Measurements from ENCODE around the gene SLC35G1.

SLC35G1 gene

DNA sequence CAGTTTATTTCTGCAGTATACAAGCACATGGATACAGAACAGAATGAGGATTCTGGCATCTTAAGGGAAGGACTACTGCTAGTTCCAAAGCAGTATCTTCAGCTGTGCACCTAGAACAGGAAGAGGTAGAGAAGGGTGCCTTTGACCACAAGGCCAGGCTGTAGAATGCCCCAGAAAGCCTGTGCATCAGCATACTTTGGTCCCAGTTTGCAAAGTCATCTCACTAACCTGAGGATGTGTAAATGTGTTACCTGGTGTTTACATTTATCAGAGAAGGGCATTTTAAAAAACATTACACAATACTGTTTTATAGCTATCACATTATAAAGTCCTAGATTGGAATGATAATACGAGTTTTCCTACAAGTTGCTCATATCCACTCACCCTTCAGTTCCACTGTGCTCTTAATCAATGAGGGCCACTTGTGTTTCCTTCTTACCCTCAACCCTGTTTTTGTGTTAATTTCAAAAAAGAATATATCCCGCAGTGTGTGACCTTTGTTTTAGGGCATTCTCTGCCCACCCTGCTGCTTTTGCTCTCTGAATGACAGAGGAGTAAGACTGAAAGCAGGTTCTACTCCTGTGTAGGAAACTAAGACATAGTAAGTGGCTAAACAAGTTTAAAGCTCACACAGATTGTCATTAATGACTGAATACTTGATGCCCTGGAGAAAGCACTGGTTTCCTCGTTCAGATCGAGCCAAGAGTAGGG is 3.4 kb downstream of the SLC35G1 start:
- H3K36me3 ChIP-seq (ENCODE audit: insufficient read depth, low read depth, low read length) = peaks cover 8% of the 10 kb centered on the region
- H3K4me3 ChIP-seq (ENCODE audit: low read length) = peak overlapping the region; percentile 33; the same call in 1 of the 2 replicates
- no peaks in the 10 kb centered on the region for H3K9me3 ChIP-seq (ENCODE audit: insufficient read depth, low read depth, low read length)
- H3K4me1 ChIP-seq (ENCODE audit: insufficient read depth, low read length) = peaks cover 16% of the 10 kb centered on the region; the same call in 1 of the 2 replicates
- H3K27ac ChIP-seq (ENCODE audit: low read length) = no peak overlapping the region
- no peak overlapping the region for H3K9ac ChIP-seq (ENCODE audit: low read depth, low read length)
- H3K27me3 ChIP-seq (ENCODE audit: insufficient read depth, low read length) = peaks cover 28% of the 10 kb centered on the region

DNA sequence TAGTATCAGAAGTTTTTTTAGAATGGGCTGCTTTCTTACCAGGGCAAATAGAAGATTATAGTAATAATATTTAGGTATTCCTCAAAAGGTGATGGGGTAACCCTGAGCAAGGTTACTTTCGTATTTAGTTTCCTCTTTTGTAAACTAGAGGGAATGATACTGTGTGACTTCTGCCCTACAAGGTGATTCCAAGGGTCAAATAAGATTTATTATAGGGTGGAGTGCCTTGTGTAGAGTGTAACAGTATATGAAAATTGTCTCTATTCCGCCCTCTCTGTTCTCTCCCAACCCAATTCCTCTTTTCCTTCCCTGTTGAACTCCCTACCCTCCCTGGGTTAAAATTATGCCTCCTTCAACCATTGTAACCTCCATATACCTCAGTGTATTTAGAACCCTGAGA is 5.3 kb downstream of the SLC35G1 start:
- H3K9me3 ChIP-seq (ENCODE audit: insufficient read depth, low read depth, low read length) = no peaks in the 10 kb centered on the region
- H3K9ac ChIP-seq (ENCODE audit: low read depth, low read length) = no peak overlapping the region
- peaks cover 17% of the 10 kb centered on the region for H3K27me3 ChIP-seq (ENCODE audit: insufficient read depth, low read length)
- H3K4me1 ChIP-seq (ENCODE audit: insufficient read depth, low read length) = peaks cover 16% of the 10 kb centered on the region; the same call in 1 of the 2 replicates
- H3K4me3 ChIP-seq (ENCODE audit: low read length) = no peak overlapping the region
- H3K36me3 ChIP-seq (ENCODE audit: insufficient read depth, low read depth, low read length) = peaks cover 8% of the 10 kb centered on the region
- no peak overlapping the region for H3K27ac ChIP-seq (ENCODE audit: low read length)

DNA sequence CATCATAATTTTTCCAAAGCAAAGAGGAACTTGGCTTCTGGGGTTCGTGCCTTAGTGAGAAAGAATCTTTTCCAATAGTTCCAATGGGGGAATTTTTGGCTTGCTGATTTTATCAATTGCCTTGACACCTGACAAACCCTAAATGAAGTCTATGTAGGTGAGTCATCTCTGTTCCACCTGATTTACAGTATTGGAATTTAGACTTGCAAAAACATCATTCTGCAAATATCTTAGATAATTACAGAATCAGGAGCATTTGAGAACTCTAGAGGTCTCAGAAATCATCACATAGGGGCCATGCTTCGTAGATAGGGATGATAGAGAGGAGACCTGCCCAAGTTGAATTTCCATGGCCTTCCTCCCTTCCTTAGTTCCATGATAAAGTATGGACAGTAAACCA is 9.3 kb downstream of the SLC35G1 start:
- Histone ChIP-seq H3K27ac (ENCODE audit: low read length) (no peak overlapping the region), H3K4me1 (ENCODE audit: insufficient read depth, low read length) (no peaks in the 10 kb centered on the region; the same call in 1 of the 2 replicates), H3K4me3 (ENCODE audit: low read length) (no peak overlapping the region), H3K27me3 (ENCODE audit: insufficient read depth, low read length) (no peaks in the 10 kb centered on the region), H3K9me3 (ENCODE audit: insufficient read depth, low read depth, low read length) (no peaks in the 10 kb centered on the region), H3K36me3 (ENCODE audit: insufficient read depth, low read depth, low read length) (peaks cover 16% of the 10 kb centered on the region), H3K9ac (ENCODE audit: low read depth, low read length) (no peak overlapping the region)

- Histone ChIP-seq H3K4me3 (ENCODE audit: low read length) (no peak overlapping the region), H3K36me3 (ENCODE audit: insufficient read depth, low read depth, low read length) (peaks cover 16% of the 10 kb centered on the region), H3K27me3 (ENCODE audit: insufficient read depth, low read length) (no peaks in the 10 kb centered on the region), H3K4me1 (ENCODE audit: insufficient read depth, low read length) (no peaks in the 10 kb centered on the region), H3K9me3 (ENCODE audit: insufficient read depth, low read depth, low read length) (no peaks in the 10 kb centered on the region), H3K27ac (ENCODE audit: low read length) (no peak overlapping the region), H3K9ac (ENCODE audit: low read depth, low read length) (no peak overlapping the region)
These were observed 11.1 kb downstream of the SLC35G1 start for GRCh38 chr10:93904901-93905300.

GRCh38 chr10:93907059-93907458 is 13.3 kb downstream of the SLC35G1 start:
- no peak overlapping the region for H3K4me3 ChIP-seq (ENCODE audit: low read length)
- H3K27me3 ChIP-seq (ENCODE audit: insufficient read depth, low read length) = no peaks in the 10 kb centered on the region
- H3K9ac ChIP-seq (ENCODE audit: low read depth, low read length) = no peak overlapping the region
- peaks cover 7% of the 10 kb centered on the region for H3K36me3 ChIP-seq (ENCODE audit: insufficient read depth, low read depth, low read length)
- no peaks in the 10 kb centered on the region for H3K4me1 ChIP-seq (ENCODE audit: insufficient read depth, low read length)
- no peaks in the 10 kb centered on the region for H3K9me3 ChIP-seq (ENCODE audit: insufficient read depth, low read depth, low read length)
- H3K27ac ChIP-seq (ENCODE audit: low read length) = no peak overlapping the region

DNA sequence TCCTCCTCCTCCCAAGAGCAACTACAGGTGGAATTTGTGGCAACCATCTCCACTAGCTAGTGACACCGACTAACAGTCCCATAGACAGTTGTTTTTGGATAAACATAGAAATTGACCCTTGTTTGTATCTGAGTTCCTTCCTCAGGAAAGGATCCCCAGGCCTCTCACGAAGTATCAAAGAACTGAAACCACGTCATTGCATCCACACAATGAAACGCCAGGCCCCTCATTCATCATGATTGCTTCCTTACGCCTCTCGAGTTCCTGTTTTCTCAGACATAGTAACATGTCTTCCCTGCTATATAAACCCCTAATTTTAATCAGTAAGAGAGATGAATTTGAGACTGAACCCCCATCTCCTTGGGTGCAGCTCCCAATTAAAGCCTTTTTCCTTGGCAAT is 18.1 kb downstream of the SLC35G1 start:
- Histone ChIP-seq H3K9me3 (ENCODE audit: insufficient read depth, low read depth, low read length) (no peaks in the 10 kb centered on the region), H3K36me3 (ENCODE audit: insufficient read depth, low read depth, low read length) (peaks cover 6% of the 10 kb centered on the region), H3K27me3 (ENCODE audit: insufficient read depth, low read length) (no peaks in the 10 kb centered on the region), H3K27ac (ENCODE audit: low read length) (no peak overlapping the region), H3K9ac (ENCODE audit: low read depth, low read length) (no peak overlapping the region), H3K4me1 (ENCODE audit: insufficient read depth, low read length) (no peaks in the 10 kb centered on the region), H3K4me3 (ENCODE audit: low read length) (no peak overlapping the region)

DNA sequence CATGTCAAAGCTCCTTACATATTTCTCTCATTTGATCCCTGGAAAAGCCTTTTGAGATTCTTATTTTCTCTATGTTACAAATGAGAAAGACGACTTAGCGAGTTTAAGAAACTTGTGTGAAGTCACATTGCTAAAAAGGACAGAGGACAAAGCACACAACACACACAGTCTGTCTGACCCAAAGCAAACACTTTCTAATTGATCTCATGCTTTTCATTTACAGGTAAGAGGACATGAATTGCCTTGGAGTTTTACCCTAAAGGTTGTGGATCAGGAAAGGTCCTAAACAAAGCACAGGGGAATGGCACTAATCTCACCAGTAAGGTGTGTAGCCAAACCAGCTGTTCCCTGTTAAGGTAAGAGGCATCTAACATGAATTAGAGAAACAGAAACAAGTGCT is 18.7 kb downstream of the SLC35G1 start:
- Histone ChIP-seq H3K27me3 (ENCODE audit: insufficient read depth, low read length) (no peaks in the 10 kb centered on the region), H3K27ac (ENCODE audit: low read length) (no peak overlapping the region), H3K9ac (ENCODE audit: low read depth, low read length) (no peak overlapping the region), H3K4me3 (ENCODE audit: low read length) (no peak overlapping the region), H3K4me1 (ENCODE audit: insufficient read depth, low read length) (no peaks in the 10 kb centered on the region), H3K36me3 (ENCODE audit: insufficient read depth, low read depth, low read length) (0 out of 2 replicates have a peak, but pooled peaks cover under 1% of the 10 kb centered on the region), H3K9me3 (ENCODE audit: insufficient read depth, low read depth, low read length) (no peaks in the 10 kb centered on the region)

DNA sequence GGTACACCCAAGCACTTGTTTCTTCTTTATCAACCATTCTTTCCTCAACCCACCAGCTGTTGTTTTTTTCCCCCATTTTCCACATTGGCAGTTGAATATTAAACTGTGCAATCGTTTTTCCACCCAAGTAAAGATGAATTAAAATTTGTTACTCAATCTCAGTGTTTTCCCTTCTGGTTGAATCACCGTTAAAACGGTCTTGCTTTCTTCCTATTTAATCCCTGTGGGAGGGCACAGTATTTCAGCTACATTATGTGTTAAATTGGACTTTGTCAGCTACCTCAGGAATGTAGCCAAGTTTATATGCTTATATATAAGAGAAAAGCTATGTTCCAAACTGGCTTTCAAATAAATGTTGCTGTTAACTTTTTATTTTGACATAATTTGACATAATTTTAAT is 19.9 kb downstream of the SLC35G1 start:
- no peak overlapping the region for H3K9ac ChIP-seq (ENCODE audit: low read depth, low read length)
- no peaks in the 10 kb centered on the region for H3K36me3 ChIP-seq (ENCODE audit: insufficient read depth, low read depth, low read length)
- no peaks in the 10 kb centered on the region for H3K27me3 ChIP-seq (ENCODE audit: insufficient read depth, low read length)
- no peaks in the 10 kb centered on the region for H3K4me1 ChIP-seq (ENCODE audit: insufficient read depth, low read length)
- no peak overlapping the region for H3K4me3 ChIP-seq (ENCODE audit: low read length)
- no peaks in the 10 kb centered on the region for H3K9me3 ChIP-seq (ENCODE audit: insufficient read depth, low read depth, low read length)
- H3K27ac ChIP-seq (ENCODE audit: low read length) = no peak overlapping the region

- Histone ChIP-seq H3K9me3 (ENCODE audit: insufficient read depth, low read depth, low read length) (no peaks in the 10 kb centered on the region), H3K27ac (ENCODE audit: low read length) (no peak overlapping the region), H3K4me3 (ENCODE audit: low read length) (no peak overlapping the region), H3K36me3 (ENCODE audit: insufficient read depth, low read depth, low read length) (no peaks in the 10 kb centered on the region), H3K9ac (ENCODE audit: low read depth, low read length) (no peak overlapping the region), H3K27me3 (ENCODE audit: insufficient read depth, low read length) (no peaks in the 10 kb centered on the region), H3K4me1 (ENCODE audit: insufficient read depth, low read length) (no peaks in the 10 kb centered on the region)
These were observed 21.8 kb downstream of the SLC35G1 start for GRCh38 chr10:93915598-93915997.

GRCh38 chr10:93916257-93917063 is 22.7 kb downstream of the SLC35G1 start:
- no peaks in the 10 kb centered on the region for H3K9me3 ChIP-seq (ENCODE audit: insufficient read depth, low read depth, low read length)
- no peak overlapping the region for H3K9ac ChIP-seq (ENCODE audit: low read depth, low read length)
- H3K4me1 ChIP-seq (ENCODE audit: insufficient read depth, low read length) = no peaks in the 10 kb centered on the region
- no peaks in the 10 kb centered on the region for H3K36me3 ChIP-seq (ENCODE audit: insufficient read depth, low read depth, low read length)
- H3K27ac ChIP-seq (ENCODE audit: low read length) = no peak overlapping the region
- no peaks in the 10 kb centered on the region for H3K27me3 ChIP-seq (ENCODE audit: insufficient read depth, low read length)
- no peak overlapping the region for H3K4me3 ChIP-seq (ENCODE audit: low read length)

DNA sequence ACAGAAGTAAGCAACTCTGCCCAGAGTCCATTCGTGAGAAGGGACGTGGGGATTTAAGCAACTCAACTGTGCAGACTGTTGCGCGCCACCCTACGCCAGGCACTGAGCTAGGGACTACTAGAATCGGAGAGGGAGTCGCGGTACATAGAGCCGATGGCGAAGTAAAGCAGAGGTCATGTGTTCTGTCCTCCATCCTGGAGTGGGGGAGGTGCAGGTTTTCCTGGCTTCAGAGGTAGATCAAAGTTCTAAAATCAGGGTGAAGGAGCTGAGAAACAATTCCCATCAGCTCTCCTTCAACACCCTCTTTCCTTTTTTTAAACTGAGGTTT is 23.2 kb downstream of the SLC35G1 start:
- Histone ChIP-seq H3K9ac (ENCODE audit: low read depth, low read length) (no peak overlapping the region), H3K4me3 (ENCODE audit: low read length) (no peak overlapping the region), H3K27me3 (ENCODE audit: insufficient read depth, low read length) (no peaks in the 10 kb centered on the region), H3K9me3 (ENCODE audit: insufficient read depth, low read depth, low read length) (no peaks in the 10 kb centered on the region), H3K27ac (ENCODE audit: low read length) (no peak overlapping the region), H3K4me1 (ENCODE audit: insufficient read depth, low read length) (no peaks in the 10 kb centered on the region), H3K36me3 (ENCODE audit: insufficient read depth, low read depth, low read length) (no peaks in the 10 kb centered on the region)

DNA sequence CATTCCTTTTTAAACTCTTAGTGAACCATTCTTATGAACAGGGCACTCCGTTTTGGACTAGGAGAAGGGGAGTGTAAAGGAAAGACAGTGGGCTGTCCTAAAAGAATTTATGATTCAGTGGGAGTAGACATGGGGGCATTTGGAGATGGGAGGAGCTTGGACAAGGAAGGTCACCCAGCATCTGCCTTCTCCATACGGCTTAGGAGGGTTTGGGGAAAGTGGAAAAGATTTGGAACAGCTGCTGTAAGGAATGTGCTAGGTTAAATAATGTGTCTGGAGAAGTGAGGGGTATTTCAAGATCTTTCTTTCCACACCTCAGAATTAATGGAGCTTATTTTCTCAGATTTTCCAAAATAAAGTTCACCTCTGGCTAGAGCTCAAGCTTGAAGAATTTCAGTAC is 24.0 kb downstream of the SLC35G1 start:
- H3K36me3 ChIP-seq (ENCODE audit: insufficient read depth, low read depth, low read length) = no peaks in the 10 kb centered on the region
- no peaks in the 10 kb centered on the region for H3K27me3 ChIP-seq (ENCODE audit: insufficient read depth, low read length)
- no peak overlapping the region for H3K27ac ChIP-seq (ENCODE audit: low read length)
- H3K9ac ChIP-seq (ENCODE audit: low read depth, low read length) = no peak overlapping the region
- H3K4me3 ChIP-seq (ENCODE audit: low read length) = no peak overlapping the region
- no peaks in the 10 kb centered on the region for H3K9me3 ChIP-seq (ENCODE audit: insufficient read depth, low read depth, low read length)
- no peaks in the 10 kb centered on the region for H3K4me1 ChIP-seq (ENCODE audit: insufficient read depth, low read length)
